Neural cell (in vitro differentiated cells): ENCODE results near the gene C1orf87. TPM values are rescaled to one million over a fixed set of nuclear protein-coding genes. Genes with fewer than 3 reads are reported as not detected.

Experiments used
- H2AFZ ChIP-seq: fragments of 200-600, 300-800 bp; sonication (generic), shearing (Covaris generic); 2 replicates; pipeline ENCODE4 v1.6.0; 2014; ENCODE audit warnings: low read depth, mild to moderate bottlenecking, antibody characterized with exemption, low read length, moderate library complexity
- H3F3A ChIP-seq: fragments of 200-600 bp; shearing (Covaris generic); 2 replicates; pipeline ENCODE4 v1.6.1; 2016; ENCODE audit warnings: mild to moderate bottlenecking, moderate library complexity, mixed read lengths, antibody characterized with exemption, low read length; ENCODE audit not compliant: insufficient read depth, poor library complexity, severe bottlenecking
- H3K27ac ChIP-seq: fragments of 200-600, 300-800 bp; sonication (generic), shearing (Covaris generic); 2 replicates; pipeline ENCODE4 v1.5.1; 2014; ENCODE audit warnings: mild to moderate bottlenecking, low read length, moderate library complexity
- H3K27me3 ChIP-seq: fragments of 300-800, 200-600 bp; sonication (generic), shearing (Covaris generic); 2 replicates; pipeline ENCODE4 v1.6.0; 2014; ENCODE audit warnings: mild to moderate bottlenecking, low read depth, low read length, moderate library complexity; ENCODE audit not compliant: insufficient read depth
- H3K36me3 ChIP-seq: fragments of 300-800, 200-600 bp; sonication (generic), shearing (Covaris generic); 2 replicates; pipeline ENCODE4 v1.5.1; 2014; ENCODE audit warnings: mild to moderate bottlenecking, antibody characterized with exemption, low read length, moderate library complexity; ENCODE audit not compliant: insufficient read depth
- H3K4me2 ChIP-seq: fragments of 300-800, 200-600 bp; sonication (generic), shearing (Covaris generic); 2 replicates; pipeline ENCODE4 v1.6.0; 2014; ENCODE audit warnings: mild to moderate bottlenecking, low read length
- H3K4me3 ChIP-seq: fragments of 300-800, 200-600 bp; sonication (generic), shearing (Covaris generic); 2 replicates; pipeline ENCODE4 v1.5.1; 2014; ENCODE audit warnings: mild to moderate bottlenecking, low read length, moderate library complexity
- H3K79me2 ChIP-seq: fragments of 200-600 bp; shearing (Covaris generic); replicated peaks from 2 replicates; pipeline ENCODE4 v1.6.0; 2014; ENCODE audit warnings: mild to moderate bottlenecking, low read length, moderate library complexity; ENCODE audit not compliant: insufficient read depth
- H3K9ac ChIP-seq: fragments of 300-800, 200-600 bp; sonication (generic), shearing (Covaris generic); 2 replicates; pipeline ENCODE4 v1.6.1; 2016; ENCODE audit warnings: mild to moderate bottlenecking, low read length, mixed read lengths
- H3K9me2 ChIP-seq: fragments of 200-600 bp; shearing (Covaris generic); 2 replicates; pipeline ENCODE4 v1.6.1; 2016; ENCODE audit warnings: mild to moderate bottlenecking, low read length, mixed read lengths; ENCODE audit not compliant: insufficient read depth
- H3K9me3 ChIP-seq: fragments of 200-600, 300-800 bp; sonication (generic), shearing (Covaris generic); 2 replicates; pipeline ENCODE4 v1.6.1; 2016; ENCODE audit warnings: mild to moderate bottlenecking, mixed run types, low read length, moderate library complexity, mixed read lengths
- H4K20me1 ChIP-seq: fragments of 200-600 bp; shearing (Covaris generic); 2 replicates; pipeline ENCODE4 v1.6.1; 2016; ENCODE audit warnings: mild to moderate bottlenecking, mixed run types; ENCODE audit not compliant: insufficient read depth
- EP300 ChIP-seq: fragments of 450-650 bp; conservative IDR thresholded peaks from 2 replicates; pipeline ENCODE4 v1.6.1; 2014; ENCODE audit warnings: antibody characterized with exemption, mild to moderate bottlenecking, moderate library complexity; ENCODE audit not compliant: poor library complexity, severe bottlenecking
- EZH2 ChIP-seq: fragments of 200-600, 300-800 bp; shearing (Covaris generic), sonication (generic); IDR thresholded peaks from 2 replicates; pipeline ENCODE4 v1.6.1; 2014; ENCODE audit warnings: antibody characterized with exemption, low read length, borderline replicate concordance, mild to moderate bottlenecking; ENCODE audit not compliant: insufficient read depth, poor library complexity, severe bottlenecking
- MXI1 ChIP-seq: fragments of 450-650 bp; conservative IDR thresholded peaks from 2 replicates; pipeline ENCODE4 v1.6.1; 2014; ENCODE audit warnings: antibody characterized with exemption, mild to moderate bottlenecking; ENCODE audit not compliant: poor library complexity, severe bottlenecking
- POLR2AphosphoS5 ChIP-seq: IDR thresholded peaks from 2 replicates; pipeline ENCODE4 v1.6.1; 2012
- RAD21 ChIP-seq: fragments of 450-650 bp; conservative IDR thresholded peaks from 2 replicates; pipeline ENCODE4 v1.6.1; 2014; ENCODE audit warnings: antibody characterized with exemption, mild to moderate bottlenecking, moderate library complexity
- SMC3 ChIP-seq: fragments of 450-650 bp; conservative IDR thresholded peaks from 2 replicates; pipeline ENCODE4 v1.6.1; 2014; ENCODE audit warnings: antibody characterized with exemption, mild to moderate bottlenecking, moderate library complexity; ENCODE audit not compliant: poor library complexity
- TAF1 ChIP-seq: IDR thresholded peaks from 2 replicates; pipeline ENCODE4 v1.6.1; 2012; ENCODE audit warnings: low read depth
- polyA plus RNA-seq: library from polyadenylated mRNA; depleted of rRNA; stranded (reverse); fragments of >200 nt; gene quantifications from 2 replicates; pipeline ENCODE4 v1.2.3, GENCODE V29; 2014
- TF ChIP-seq, protein P1 (sequence below): IDR thresholded peaks from 2 replicates; pipeline ENCODE4 v1.6.1; 2012; ENCODE audit warnings: borderline replicate concordance
- TF ChIP-seq, protein P2 (sequence below): fragments of 450-650 bp; IDR thresholded peaks from 2 replicates; pipeline ENCODE4 v1.5.1; 2014; ENCODE audit warnings: antibody characterized with exemption, mild to moderate bottlenecking, moderate library complexity; ENCODE audit not compliant: poor library complexity, severe bottlenecking

The C1orf87 gene
- polyA plus RNA-seq, 1 donor from 2014 or later = not detected

DNA sequence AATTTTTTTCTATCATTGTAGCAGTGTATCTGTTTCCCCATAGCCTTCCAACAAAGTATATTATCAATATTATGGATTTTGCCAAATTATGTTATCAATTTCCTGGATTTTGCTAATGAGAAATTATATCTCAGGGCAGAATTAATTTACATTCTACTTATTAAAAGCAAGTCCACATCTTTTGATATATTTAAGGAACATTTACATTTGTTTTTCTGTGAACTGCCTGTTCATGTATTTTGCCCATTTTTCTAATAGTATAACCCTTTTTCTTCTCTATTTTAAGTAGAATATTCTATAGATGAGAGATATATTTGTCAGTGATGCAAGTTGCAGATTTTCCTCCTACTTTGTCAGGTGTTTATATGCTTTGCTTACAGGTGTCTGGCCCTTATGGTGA lies 24.4 kb downstream of the C1orf87 start:
- no peaks in the 10 kb centered on the region for H3K79me2 ChIP-seq
- no peak overlapping the region for H3K4me2 ChIP-seq
- H3K9me3 ChIP-seq = no peaks in the 10 kb centered on the region
- H3K9ac ChIP-seq = no peak overlapping the region
- no peaks in the 10 kb centered on the region for H4K20me1 ChIP-seq
- no peaks in the 10 kb centered on the region for H3K27me3 ChIP-seq
- H3K9me2 ChIP-seq = no peaks in the 10 kb centered on the region
- no peak overlapping the region for H3K27ac ChIP-seq
- no peak overlapping the region for H2AFZ ChIP-seq
- no peaks in the 10 kb centered on the region for H3K36me3 ChIP-seq
- TF ChIP-seq EZH2 (no peak), SMC3 (no peak), POLR2AphosphoS5 (no peak), TAF1 (no peak), RAD21 (no peak), MXI1 (no peak), EP300 (no peak)
- TF ChIP-seq, protein P1, sequence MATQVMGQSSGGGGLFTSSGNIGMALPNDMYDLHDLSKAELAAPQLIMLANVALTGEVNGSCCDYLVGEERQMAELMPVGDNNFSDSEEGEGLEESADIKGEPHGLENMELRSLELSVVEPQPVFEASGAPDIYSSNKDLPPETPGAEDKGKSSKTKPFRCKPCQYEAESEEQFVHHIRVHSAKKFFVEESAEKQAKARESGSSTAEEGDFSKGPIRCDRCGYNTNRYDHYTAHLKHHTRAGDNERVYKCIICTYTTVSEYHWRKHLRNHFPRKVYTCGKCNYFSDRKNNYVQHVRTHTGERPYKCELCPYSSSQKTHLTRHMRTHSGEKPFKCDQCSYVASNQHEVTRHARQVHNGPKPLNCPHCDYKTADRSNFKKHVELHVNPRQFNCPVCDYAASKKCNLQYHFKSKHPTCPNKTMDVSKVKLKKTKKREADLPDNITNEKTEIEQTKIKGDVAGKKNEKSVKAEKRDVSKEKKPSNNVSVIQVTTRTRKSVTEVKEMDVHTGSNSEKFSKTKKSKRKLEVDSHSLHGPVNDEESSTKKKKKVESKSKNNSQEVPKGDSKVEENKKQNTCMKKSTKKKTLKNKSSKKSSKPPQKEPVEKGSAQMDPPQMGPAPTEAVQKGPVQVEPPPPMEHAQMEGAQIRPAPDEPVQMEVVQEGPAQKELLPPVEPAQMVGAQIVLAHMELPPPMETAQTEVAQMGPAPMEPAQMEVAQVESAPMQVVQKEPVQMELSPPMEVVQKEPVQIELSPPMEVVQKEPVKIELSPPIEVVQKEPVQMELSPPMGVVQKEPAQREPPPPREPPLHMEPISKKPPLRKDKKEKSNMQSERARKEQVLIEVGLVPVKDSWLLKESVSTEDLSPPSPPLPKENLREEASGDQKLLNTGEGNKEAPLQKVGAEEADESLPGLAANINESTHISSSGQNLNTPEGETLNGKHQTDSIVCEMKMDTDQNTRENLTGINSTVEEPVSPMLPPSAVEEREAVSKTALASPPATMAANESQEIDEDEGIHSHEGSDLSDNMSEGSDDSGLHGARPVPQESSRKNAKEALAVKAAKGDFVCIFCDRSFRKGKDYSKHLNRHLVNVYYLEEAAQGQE = no peak
- TF ChIP-seq, protein P2, sequence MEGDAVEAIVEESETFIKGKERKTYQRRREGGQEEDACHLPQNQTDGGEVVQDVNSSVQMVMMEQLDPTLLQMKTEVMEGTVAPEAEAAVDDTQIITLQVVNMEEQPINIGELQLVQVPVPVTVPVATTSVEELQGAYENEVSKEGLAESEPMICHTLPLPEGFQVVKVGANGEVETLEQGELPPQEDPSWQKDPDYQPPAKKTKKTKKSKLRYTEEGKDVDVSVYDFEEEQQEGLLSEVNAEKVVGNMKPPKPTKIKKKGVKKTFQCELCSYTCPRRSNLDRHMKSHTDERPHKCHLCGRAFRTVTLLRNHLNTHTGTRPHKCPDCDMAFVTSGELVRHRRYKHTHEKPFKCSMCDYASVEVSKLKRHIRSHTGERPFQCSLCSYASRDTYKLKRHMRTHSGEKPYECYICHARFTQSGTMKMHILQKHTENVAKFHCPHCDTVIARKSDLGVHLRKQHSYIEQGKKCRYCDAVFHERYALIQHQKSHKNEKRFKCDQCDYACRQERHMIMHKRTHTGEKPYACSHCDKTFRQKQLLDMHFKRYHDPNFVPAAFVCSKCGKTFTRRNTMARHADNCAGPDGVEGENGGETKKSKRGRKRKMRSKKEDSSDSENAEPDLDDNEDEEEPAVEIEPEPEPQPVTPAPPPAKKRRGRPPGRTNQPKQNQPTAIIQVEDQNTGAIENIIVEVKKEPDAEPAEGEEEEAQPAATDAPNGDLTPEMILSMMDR = no peak
- no peaks in the 10 kb centered on the region for H3F3A ChIP-seq
- no peak overlapping the region for H3K4me3 ChIP-seq

GRCh38 chr1:60044881-60045280 lies 28.7 kb downstream of the C1orf87 start:
- H3F3A ChIP-seq = no peaks in the 10 kb centered on the region
- H3K79me2 ChIP-seq = no peaks in the 10 kb centered on the region
- H3K36me3 ChIP-seq = no peaks in the 10 kb centered on the region
- no peaks in the 10 kb centered on the region for H4K20me1 ChIP-seq
- no peak overlapping the region for H3K4me3 ChIP-seq
- H3K9me3 ChIP-seq = no peaks in the 10 kb centered on the region
- no peaks in the 10 kb centered on the region for H3K27me3 ChIP-seq
- H3K9ac ChIP-seq = no peak overlapping the region
- H3K9me2 ChIP-seq = no peaks in the 10 kb centered on the region
- no peak overlapping the region for H2AFZ ChIP-seq
- no peak overlapping the region for H3K27ac ChIP-seq
- H3K4me2 ChIP-seq = no peak overlapping the region
- TF ChIP-seq EZH2 (no peak), RAD21 (no peak), POLR2AphosphoS5 (no peak), TAF1 (no peak), EP300 (no peak), SMC3 (no peak), MXI1 (no peak)
- TF ChIP-seq, protein P1 = no peak
- TF ChIP-seq, protein P2 = no peak
